Body of pancreas (tissue), 4 donors: Measurements from ENCODE around the gene GRAP2. TPM values are rescaled to one million over a fixed set of nuclear protein-coding genes. Genes with fewer than 3 reads are reported as not detected.
A peak's percentile ranks its signal among the peaks of the same experiment; 100 is the strongest.

Experiments
- ATAC-seq: fragments of 150-250 bp; one replicate; pipeline ENCODE4 v1.9.1; 2016
- DNase-seq, 4 donors: peaks; one replicate each; pipeline ENCODE4 v3.0.0-alpha.2; 2019
- H3K27ac ChIP-seq, 4 donors: fragments of 200-600 bp; sonication (generic); 1 replicate in 3 of 4; 2 replicates in 1 of 4; pipeline versions ENCODE4 v1.5.1 to v1.6.1; 2016 to 2019; ENCODE audit warnings: mild to moderate bottlenecking in 1 of 4, mixed read lengths in 1 of 4, moderate library complexity in 1 of 4
- H3K27me3 ChIP-seq, 2 donors: fragments of 200-600 bp; sonication (generic); one replicate each; pipeline ENCODE4 v1.6.0; 2016; ENCODE audit warnings: mild to moderate bottlenecking in 1 of 2
- H3K36me3 ChIP-seq, 2 donors: fragments of 200-600 bp; sonication (generic); replicated peaks in 1 of 2; 2 replicates each; pipeline ENCODE4 v1.5.1; 2016; ENCODE audit warnings: low read depth in 2 of 2; ENCODE audit not compliant: insufficient read depth in 1 of 2
- H3K4me1 ChIP-seq: fragments of 200-600 bp; sonication (generic); one replicate; pipeline ENCODE4 v1.6.0; 2016
- H3K4me3 ChIP-seq, 2 donors: fragments of 200-600 bp; sonication (generic); 1 replicate in 1 of 2; 2 replicates in 1 of 2; pipeline ENCODE4 v1.5.1; 2016 to 2019
- H3K9me3 ChIP-seq, 3 donors: fragments of 200-600 bp; sonication (generic); 1 replicate in 2 of 3; 2 replicates in 1 of 3; pipeline ENCODE4 v1.5.1; 2016
- CTCF ChIP-seq, 7 experiments: fragments of 450-650 bp in 4 of 7; fragments of 200-600 bp in 3 of 7; sonication (generic) in 3 of 7; IDR thresholded peaks; one replicate each; pipeline ENCODE4 v1.5.1; 2016 to 2019; ENCODE audit warnings: antibody characterized with exemption in 7 of 7
- POLR2A ChIP-seq, 3 donors: fragments of 450-650 bp; IDR thresholded peaks; one replicate each; pipeline ENCODE4 v1.6.1; 2016; ENCODE audit warnings: antibody characterized with exemption in 3 of 3, mild to moderate bottlenecking in 2 of 3
- WGBS, 2 donors: methylation state at CpG; one replicate each; pipeline ENCODE4 v1.1.5; 2017; 5-methylcytosine and 5-hydroxymethylcytosine counted together
- intact Hi-C: fragments of 100-400 bp; cut with DNase I; formaldehyde crosslinking; loops from one replicate; pipeline ENCODE4 v1.15.1; 2023
- total RNA-seq, 2 donors: library from RNA; depleted of rRNA; stranded (reverse); fragments of >200 nt; gene quantifications; one replicate each; pipeline ENCODE4 v1.1.0, GENCODE V29; 2016

Gene GRAP2
- total RNA-seq, 2 donors from 2014 or later: 0.78 to 0.99 TPM

GRCh38 chr22:39958009-39958711 is 57.3 kb downstream of the GRAP2 start:
- Histone ChIP-seq H3K27me3 (no peaks in the 10 kb centered on the region), H3K27ac (no peak overlapping the region), H3K36me3 (no peaks in the 10 kb centered on the region), H3K4me1 (no peaks in the 10 kb centered on the region), H3K9me3 (no peaks in the 10 kb centered on the region), H3K4me3 (no peak overlapping the region)
- 70 to 79% methylated on average over 8 of the region's 8 CpGs for WGBS, 2 donors
- intact Hi-C loops: no loop called here
- TF ChIP-seq POLR2A (IDR thresholded peaks at IDR 0.05): no peak
- TF ChIP-seq CTCF (IDR thresholded peaks at IDR 0.05): no peak
- ATAC-seq: no peak
- no peak for DNase-seq

- intact Hi-C loops: no loop called here
- WGBS, 2 donors: 84% methylated on average over 10 to 11 of the region's 11 CpGs
- H3K4me3 ChIP-seq: no peak overlapping the region
- ATAC-seq: no peak
- H3K36me3 ChIP-seq: no peaks in the 10 kb centered on the region
- no peak overlapping the region for H3K27ac ChIP-seq
- no peak for TF ChIP-seq CTCF (IDR thresholded peaks at IDR 0.05)
- TF ChIP-seq POLR2A (IDR thresholded peaks at IDR 0.05): no peak
- no peak for DNase-seq
- no peaks in the 10 kb centered on the region for H3K27me3 ChIP-seq
- no peaks in the 10 kb centered on the region for H3K9me3 ChIP-seq
- H3K4me1 ChIP-seq: no peaks in the 10 kb centered on the region
Measured at GRCh38 chr22:39958949-39959639, 58.2 kb downstream of the GRAP2 start.

- 74% methylated on average over 13 to 14 of the region's 14 CpGs for WGBS, 2 donors
- Histone ChIP-seq H3K27ac (peak within 1 kb of the TSS in 1 of 4 donors; percentile 39), H3K27me3 (no peaks in the 10 kb centered on the region), H3K4me1 (no peaks in the 10 kb centered on the region), H3K36me3 (no peaks in the 10 kb centered on the region), H3K9me3 (no peaks in the 10 kb centered on the region), H3K4me3 (no peak within 1 kb of the TSS)
- no peak for TF ChIP-seq CTCF (IDR thresholded peaks at IDR 0.05)
- no peak for TF ChIP-seq POLR2A (IDR thresholded peaks at IDR 0.05)
- intact Hi-C loops: no loop called here
- DNase-seq (no peak), ATAC-seq (peak; percentile 8)
Measured at GRCh38 chr22:39959640-39960447, 59.0 kb downstream of the GRAP2 start, which contains the start of gene TMA7B. TMA7B (plus strand) TSS chr22:39960397; CDS start chr22:39964375, 3,978 bp downstream.

GRCh38 chr22:39960791-39961746 is 60.2 kb downstream of the GRAP2 start:
- Histone ChIP-seq H3K9me3 (no peaks in the 10 kb centered on the region), H3K27ac (peak overlapping the region in 1 of 4 donors; percentile 39), H3K4me1 (no peaks in the 10 kb centered on the region), H3K27me3 (no peaks in the 10 kb centered on the region), H3K4me3 (no peak overlapping the region), H3K36me3 (no peaks in the 10 kb centered on the region)
- ATAC-seq: no peak
- 74 to 89% methylated on average over 13 of the region's 13 CpGs for WGBS, 2 donors
- peak in 2 of 4 donors; percentile 15 to 61 for DNase-seq
- intact Hi-C loops: no loop called here
- no peak for TF ChIP-seq POLR2A (IDR thresholded peaks at IDR 0.05)
- no peak for TF ChIP-seq CTCF (IDR thresholded peaks at IDR 0.05)
